DMS153 treated with DMSO at 0.1 percent for 48 hours (cell line): ENCODE data around the gene TMEM30B.
A peak's percentile ranks its signal among the peaks of the same experiment; 100 is the strongest.

Experiments
- DNase-seq: peaks from one replicate; lab custom pipeline; 2025; ENCODE audit not compliant: unreplicated experiment; lab: John Stamatoyannopoulos, UW

The TMEM30B gene

DNA sequence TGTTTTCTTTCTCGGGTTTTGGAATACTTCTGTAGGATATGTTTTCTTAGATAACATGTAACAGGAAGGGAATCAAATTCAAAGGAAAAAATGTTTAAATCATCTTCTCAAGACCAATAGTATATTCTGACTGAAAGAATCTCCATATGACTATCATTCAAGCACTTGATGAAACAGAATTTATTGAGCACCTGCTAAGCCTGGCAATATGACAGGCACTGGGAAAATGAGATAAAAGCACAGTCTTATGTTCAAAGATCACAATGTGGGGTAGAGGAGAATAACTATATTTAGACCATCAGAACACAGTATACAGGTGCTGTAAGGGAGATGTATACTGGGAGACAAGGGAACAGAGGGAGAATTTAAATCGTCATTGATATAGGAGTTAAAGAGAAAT lies 19.1 kb upstream of the TMEM30B start:
- no peak for DNase-seq

DNA sequence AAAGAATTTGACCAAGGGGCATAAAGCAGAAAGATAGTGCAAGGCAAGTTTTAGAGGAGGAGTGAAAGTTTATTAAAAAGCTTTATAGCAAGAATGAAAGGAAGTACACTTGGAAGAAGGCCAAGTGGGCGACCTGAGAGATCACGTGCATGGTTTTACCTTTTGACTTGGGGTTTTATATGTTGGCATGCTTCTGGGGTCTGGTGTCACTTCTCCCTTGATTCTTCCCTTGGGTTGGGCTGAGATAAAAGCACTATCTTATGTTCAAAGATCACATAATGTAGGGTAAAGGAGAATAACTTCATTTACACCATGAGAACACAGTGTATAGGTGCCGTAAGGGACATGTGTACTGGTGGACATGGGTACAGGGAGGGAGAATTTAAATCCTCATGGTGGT lies 17.7 kb upstream of the TMEM30B start:
- DNase-seq: no peak

DNA sequence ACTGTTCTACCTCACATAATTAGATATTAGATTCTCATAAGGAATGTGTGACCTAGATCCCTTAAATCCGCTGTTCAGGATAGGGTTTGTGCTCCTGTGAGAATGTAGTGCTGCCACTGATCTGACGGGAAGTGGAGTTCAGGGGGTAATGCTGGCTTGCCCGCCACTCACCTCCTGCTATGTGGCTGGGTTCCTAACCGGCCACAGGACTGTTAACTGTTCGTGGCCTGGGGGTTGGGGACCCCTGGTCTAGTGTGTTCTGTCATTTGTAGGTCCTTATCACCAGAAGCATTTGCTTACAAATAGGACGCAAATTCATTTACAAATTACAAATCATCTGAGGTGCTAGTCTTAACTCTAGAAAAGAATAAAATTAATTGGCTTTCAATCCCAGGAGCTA lies 16.4 kb upstream of the TMEM30B start:
- DNase-seq: no peak

DNA sequence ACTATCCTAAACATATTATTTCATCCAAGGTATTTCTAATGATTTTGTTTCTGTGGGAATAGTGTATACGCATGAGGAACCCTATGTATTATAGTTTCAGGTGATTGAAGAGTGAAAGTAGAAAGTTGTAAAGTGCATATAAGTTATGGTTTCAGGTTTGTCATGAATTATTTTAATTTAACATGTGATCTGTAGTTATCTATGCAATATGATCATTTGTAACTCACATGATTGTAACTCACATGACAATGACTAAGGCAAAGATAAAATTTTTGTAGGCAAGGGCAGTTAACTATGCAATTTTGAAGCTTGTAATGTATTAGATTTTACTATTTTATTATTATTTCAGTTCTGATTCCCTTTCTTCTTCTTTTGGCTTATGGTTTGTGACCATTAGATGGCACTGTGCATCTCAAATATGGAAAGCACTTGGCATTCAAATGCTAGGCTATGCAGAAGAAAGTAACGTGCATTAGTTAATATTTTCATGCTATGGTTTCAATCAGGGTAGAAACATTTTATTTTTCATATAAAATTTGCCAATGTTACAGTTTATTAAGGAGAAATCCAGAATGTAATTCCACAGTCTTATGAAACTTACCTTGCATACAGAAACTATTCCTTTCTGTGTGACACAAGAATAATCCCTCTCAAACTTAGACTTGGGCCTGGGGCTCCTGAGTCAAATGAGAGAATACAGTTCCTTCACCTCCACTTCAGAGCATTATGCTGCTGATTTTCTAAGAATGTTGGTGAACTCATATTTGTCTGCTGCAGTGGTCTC lies 15.8 kb upstream of the TMEM30B start:
- peak; percentile 31 for DNase-seq

DNA sequence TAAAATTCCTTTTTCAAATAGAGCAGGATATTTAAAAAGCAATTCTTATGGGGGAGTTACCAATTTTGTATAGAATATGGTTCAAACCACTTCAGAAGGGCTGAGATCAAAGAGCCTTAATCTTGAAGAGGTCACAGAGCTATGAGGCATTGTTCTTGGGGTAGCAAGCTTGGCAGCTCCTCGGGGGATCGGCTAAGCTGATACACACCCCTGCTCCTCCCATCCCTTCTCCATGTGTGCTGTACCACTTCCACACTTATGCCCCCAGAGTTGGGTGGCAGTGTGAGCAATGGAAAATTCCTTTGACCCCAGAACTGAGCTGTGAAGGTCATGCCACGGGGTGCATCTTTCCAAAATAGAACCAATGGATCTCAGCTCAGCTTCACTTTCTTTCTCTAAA lies 15.0 kb upstream of the TMEM30B start:
- no peak for DNase-seq

DNA sequence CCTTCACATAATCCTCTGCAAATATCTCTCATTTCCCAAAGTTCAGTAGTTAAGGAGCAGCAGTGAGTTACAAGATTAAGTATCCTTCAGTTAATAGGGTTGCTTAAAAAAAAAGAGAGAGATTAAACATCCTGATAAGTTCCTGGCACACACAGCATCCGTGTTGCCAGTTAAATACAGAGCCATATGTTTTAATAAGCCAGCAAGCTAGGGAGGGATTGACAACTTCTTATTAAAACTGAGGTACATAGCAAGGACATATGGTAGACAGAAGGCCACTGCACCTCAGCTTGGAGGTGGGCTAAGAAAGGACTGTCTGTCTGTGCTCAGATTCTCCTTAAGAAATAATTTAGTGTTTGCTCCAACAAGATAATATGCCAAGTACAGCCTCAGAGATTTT lies 9.6 kb upstream of the TMEM30B start:
- no peak for DNase-seq

DNA sequence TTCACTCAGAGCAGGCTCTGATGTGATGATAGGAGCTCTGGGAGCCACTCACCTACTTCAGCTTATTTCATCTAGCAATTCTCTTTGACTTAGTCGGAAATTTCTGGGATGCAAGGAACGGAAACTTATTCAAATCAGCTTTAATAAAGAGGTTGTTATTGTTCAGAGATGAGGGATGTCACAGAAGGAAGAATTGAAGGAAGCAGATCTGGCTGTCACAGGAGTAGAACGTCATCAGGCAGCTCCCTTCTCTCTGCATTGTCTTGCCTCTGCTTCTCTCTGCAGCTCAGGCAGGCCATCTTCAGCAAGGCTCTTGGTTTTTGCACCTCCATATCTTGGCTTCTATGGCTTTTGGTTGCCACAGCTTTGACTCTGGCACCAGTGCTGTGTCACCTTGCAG lies 7.6 kb upstream of the TMEM30B start:
- no peak for DNase-seq

DNA sequence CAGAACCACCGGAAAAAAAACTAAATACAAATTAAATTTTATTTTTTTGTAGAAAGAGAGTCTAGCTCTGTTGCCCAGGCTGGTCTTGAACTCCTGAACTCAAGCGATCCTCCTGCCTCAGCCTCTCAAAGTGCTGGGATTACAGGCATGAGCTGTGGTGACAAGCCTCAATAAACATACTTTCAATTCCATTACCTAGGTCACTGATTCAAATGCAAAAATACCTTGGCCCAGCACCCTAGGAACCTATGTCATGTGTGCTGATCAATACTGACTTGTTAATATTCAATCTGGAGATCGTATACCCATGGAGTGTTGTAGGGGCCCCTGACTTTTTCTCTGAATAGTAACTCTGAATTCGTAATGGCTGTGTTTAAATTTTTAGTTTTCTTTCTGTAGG lies 7.1 kb upstream of the TMEM30B start:
- no peak for DNase-seq

DNA sequence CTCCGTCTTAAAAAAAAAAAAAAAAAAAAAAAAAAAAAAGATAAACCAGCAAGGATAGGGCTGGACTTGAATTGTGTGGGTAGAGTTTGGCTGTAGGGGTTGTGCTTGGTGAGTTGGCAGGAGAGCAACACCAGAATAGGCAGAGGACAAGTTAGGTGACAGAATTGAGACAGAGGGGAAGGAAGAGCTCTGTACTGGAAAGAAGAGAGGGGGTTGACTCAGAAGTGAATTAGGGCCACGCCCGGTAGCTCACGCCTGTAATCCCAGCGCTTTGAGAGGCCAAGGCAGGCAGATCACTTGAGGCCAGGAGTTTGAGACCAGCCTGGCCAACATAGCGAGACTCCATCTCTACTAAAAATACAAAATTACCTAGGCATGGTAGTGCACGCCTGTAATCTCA lies 6.1 kb upstream of the TMEM30B start:
- DNase-seq: no peak

DNA sequence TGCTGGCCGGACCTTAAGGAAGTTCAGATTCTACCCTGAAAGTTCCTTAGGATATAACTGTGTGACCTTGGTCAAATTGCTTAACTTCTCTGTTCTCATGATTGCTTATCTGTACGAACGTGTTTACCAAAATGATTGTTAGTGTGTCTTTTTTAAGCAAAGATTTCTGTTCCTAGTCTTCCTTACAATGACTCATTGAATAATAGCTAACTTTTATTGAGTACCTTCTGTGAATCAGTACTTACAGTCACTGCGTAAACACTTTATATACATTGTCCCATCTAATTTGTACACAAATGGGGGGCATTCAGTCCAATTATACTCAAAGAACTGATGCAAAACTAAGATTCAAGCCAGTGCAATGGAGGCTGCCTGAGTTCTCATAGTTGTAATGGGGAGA lies 4.2 kb upstream of the TMEM30B start:
- DNase-seq: no peak

DNA sequence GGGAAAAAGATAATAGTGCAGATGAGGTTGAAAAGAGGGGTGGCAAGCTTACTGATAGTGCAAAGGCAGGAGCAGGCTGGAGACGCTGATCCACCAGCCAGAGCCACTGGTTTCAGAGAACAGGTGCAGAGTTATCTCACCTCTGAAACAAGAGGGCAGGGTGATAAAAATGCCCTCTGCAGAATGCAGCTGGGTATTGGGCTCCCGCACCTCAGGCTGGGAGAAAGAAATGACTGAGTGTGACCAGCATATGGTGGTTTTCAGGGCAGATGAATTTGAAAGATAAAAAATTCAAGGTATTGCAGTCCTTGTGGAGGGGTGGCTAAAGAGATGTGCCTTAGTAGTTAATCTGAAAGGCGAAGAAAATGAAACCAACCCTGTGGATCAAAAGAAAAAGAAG lies 2.9 kb upstream of the TMEM30B start:
- DNase-seq: no peak

DNA sequence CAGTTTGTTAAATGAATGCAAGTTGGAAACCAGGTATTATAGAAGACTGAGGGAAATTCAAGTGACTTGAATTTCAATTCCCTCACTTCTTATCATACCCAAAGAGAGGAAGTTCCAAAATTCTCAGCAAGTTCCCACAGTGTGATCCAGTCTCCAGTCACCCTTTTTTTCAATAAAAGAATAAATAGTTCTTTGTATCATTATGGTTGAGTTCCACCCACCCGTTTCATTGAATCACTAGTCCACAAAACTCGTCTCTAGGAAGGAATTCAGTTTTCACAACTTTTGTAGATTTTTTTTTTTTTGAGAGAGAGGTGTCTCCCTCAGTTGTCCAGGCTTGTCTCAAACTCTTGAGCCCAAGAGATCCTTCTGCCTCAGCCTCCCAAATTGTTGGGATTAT lies 1.6 kb upstream of the TMEM30B start:
- no peak for DNase-seq

DNA sequence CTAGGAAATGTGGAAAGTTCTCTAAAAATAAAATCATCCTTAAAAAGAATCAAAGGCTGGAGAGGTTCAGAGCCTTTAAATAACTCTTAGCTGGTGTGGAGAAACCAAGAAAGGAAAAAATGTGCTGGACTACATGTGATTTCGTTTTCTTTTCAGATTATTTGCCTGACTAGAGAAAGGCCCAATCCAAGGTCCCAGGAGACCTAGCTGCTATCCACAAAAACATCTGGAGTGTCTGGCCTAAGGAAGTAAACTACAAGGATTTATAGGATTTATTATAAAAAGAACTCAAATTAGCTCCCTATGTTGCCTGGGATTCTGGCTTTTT lies 774 bp upstream of the TMEM30B start:
- DNase-seq: no peak

DNA sequence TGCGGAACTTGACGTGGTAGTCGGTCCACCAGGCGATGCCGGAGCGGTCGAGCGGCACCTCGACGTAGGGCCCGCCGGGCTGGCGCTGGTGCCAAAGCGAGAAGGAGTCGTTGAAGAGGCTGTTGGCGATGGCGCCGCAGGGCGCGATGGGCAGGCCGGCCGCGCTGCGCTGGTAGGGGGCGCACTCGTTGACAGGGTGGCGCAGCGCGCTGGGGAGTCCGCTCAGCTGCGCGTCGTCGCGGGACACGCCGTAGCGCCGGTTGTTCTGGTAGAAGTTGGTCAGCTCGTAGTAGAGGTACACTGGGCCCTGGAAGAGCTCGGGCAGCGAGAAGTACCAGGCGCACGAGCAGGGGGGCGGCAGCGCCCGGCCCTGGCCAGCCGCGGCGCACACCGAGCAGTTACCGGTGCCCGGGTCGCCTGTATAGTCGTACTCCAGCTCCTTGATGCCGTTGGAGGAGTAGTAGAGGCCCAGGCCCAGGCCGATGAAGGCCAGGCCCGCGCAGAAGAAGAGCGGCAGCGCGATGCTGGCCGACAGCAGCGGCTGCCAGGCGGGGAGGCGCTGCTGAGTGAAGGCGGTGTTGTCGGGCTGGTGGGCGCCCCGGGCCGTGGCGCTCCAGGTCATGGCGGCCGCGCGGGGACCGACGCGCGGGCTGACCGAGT lies 482 bp downstream of the TMEM30B start:
- peak; percentile 53 for DNase-seq

DNA sequence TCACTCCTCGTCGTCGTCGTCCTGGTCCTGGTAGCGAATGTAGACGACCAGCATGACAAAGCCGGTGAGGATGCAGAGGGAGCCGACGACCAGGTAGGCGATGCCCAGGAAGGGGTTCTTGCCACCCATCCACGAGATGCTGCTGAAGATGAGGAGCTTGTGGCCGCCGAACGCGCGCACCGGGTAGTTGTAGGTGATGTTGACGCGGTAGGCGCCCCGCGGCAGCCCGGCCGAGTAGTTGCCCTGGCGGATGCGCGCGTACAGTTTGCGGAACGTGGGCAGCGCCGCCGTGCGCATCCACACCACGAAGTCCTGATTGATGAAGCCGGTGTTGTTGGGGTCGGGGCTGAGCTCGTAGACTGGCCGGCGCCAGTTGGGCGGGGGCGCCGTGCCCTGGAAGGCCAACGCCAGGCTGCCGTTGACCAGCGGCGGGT lies 1.0 kb downstream of the TMEM30B start:
- no peak for DNase-seq

DNA sequence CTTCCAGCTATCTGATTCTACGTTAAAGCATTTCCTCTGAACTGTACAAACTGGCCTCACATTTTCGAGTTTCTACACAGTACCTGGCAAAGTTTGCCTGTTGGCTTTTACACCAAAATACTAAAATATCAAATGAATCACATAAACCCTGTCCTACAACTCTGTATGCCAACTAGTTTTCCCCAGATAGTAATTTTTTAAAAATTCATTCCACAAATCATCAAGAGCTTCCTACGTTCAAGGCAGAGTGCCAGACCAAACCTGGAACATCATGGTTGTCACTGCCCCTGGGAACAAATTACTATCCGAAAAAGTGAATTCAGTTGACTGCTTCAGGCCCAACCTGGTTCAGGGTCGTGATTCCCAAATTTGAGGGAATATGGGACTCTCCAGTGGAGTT lies 2.1 kb downstream of the TMEM30B start:
- DNase-seq: no peak

DNA sequence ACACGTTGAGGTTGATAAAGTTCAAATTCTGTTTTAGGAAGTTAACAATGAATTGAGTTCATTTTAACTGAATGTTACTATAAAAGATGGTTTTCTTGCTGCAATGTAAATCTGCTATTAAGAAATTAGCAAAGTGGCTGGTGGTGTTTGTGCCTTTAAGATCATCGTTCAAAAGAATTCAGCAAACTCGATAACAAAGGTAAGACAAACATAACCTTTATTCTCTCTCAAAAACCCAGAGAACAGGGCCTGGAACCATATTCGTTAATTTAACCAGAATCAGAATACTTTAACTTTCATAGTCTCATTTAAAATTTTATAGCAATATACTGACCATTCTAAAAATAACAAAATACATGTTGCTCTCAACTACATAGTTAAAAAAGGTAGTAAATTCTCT lies 3.4 kb downstream of the TMEM30B start:
- no peak for DNase-seq

DNA sequence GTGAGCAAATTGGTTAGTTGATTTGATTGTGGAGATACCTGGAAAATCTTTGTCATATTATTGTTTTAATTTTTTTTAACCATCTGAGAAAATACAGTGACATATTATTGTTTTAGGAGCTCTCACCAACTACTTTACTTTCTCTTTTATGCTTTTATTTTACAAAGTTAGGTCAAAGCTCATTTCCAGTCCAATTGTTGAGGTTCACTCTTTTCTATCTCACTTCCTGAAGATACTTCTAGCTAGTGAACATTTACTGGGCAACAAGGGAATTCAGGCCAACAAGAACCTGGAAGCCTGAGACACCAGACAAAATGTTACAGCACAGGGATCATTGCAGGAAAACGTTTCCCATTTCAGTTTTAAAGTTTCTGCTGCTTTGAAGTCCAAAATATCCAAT lies 3.9 kb downstream of the TMEM30B start:
- no peak for DNase-seq

DNA sequence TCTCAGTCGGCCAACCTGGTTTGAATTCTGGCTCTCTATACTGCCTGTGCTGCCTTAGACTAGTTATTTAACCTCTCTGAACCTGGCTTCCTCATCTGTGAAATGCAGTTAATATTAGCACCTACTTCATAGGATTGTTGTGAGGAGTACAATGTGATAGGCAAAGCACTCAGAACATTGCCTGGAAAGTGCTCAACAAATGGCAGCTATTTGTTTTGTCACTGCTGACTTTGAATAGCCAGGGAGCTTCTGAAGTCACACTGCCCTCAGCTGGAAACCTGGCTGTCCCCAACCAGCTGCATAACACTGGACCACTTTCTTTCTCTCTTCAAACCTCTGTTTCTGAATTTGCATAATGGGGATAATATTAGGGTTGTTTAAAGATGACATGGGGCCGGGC lies 9.6 kb downstream of the TMEM30B start:
- DNase-seq: no peak

DNA sequence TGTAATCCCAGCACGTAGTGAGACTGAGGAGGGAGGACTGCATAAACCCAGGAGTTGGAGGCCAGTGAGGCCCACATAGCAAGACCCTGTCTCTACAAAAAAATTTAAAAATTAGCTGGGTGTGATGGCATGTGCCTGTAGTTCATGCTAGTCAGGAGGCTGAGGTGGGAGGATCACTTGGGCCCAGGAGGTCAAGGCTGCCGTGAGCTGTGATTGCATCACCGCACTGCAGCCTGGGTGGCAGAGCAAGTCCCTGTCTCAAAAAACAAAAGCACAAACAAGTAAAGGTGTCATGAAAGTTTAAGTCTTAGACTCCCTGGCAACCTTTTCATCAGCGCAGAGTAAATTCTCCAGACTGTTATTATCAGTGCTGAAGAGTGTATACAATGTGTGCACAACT lies 10.4 kb downstream of the TMEM30B start:
- DNase-seq: no peak

DNA sequence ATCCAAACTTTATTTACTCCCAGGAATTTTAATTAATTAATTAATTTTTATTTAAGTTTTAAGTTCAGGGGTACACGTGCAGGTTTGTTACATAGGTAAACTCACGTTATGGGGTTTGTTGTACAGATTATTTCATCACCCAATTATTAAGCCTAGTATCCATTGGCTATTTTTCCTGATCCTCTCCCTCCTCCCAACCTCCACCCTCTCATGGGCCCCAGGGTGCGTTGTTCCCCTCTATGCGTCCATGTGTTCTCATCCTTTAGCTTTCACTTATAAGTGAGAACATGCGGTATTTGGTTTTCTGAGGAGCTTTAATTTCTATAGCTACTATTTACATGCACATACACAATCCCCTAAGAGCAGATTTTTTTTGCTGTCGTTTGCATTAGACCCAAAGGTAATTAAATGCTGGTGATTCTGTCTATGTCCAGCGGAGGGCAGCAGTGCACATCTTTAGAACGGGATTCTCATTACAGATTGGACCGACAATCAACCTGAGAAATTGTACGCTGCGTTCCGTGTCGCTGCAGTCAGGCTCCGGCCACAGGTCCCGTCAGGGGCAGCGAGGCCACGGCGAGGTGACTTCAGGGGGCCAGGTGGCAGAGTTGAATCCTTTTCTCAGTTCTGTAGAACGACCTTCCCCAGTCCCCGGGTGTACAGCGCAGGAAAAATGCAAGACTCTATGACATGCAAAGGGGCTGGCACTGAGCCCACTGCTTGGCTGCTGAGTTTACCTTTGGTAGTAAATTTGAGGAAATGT lies 11.6 kb downstream of the TMEM30B start:
- DNase-seq: peak; percentile 78

DNA sequence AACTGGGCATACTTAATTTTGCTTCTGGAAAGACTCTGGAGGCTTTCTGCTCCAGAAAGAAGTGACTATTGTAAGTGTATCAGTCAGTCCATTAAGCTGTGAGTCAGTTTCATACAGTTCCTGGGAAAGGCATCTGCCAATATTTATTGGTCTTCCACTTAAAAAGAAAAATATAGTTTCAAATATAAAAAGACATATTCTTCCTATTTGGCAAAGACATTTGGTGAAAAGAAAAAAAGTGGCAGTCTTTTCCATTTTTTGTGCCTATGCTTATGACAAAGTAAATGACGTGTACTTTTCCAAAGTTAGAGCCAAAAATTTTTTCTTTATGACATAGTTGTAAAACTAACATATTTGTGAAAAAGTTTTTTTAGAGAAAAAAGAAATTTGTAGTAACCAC lies 12.3 kb downstream of the TMEM30B start:
- DNase-seq: no peak
